HG03045 (cell line): ENCODE measurements around the gene SMYD3.

Source experiments
- ATAC-seq: cut with Tn5 transposase; IDR thresholded peaks from one replicate; pipeline ENCODE4 v1.9.1; 2021; ENCODE audit warnings: mild to moderate bottlenecking, moderate library complexity; ENCODE audit not compliant: unreplicated experiment

Gene SMYD3

DNA sequence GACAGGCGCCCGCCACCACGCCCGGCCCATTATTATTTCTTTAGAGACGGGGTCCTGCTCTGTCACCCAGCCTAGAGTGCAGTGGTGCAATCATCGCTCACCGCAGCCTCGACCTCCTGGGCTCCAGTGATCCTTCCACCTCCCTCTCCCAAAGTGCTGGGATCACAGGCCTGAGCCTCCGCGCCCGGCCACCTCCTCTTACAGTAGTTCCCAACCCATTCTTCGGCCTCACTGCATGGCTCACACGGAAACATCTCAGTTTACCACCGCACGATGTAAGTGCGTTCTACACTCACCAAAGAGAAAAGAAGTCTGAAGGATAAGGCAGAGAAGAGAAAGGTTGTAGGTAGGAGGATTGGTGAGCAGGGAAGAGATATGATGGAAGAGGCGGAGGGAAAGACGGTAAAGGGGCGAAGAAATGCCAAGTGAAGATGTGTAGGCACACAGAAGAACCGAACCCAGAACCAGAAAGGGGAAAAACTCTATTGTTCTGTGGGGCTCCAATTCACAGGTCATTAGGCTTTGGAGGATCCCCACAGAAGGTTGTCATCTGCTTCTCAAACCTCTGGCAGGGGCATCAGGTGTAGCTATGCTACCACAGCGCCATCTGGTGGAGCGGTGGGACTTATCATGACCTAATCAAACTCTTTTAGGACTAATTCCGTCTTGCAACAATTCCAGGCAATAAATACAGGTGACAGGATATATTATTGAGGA, 504.2 kb downstream of the SMYD3 start:
- ATAC-seq = peak; percentile 72

DNA sequence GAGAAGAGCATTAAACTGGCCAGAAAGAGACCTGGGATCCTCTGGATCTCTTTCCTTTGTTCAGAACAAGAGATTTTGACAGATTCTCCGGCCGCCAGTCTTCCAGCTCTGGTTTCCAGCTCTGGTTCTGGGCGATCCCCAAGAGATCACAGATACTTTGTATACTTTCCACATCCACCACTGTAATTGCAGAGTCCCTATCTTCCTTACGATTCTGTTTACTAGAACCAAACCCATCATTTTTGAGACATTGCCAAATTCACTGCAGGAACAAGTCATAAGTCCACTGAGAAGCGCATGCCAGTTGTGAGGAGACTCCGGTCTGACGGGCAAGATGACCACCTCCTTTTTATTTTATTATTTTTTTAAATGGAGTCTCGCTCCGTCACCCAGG, 505.2 kb downstream of the SMYD3 start:
- ATAC-seq = no peak

- no peak for ATAC-seq
Observed at GRCh38 chr1:246001142-246001836, 505.8 kb downstream of the SMYD3 start.

- ATAC-seq = no peak
Observed at GRCh38 chr1:246000638-246001015, 506.5 kb downstream of the SMYD3 start.

DNA sequence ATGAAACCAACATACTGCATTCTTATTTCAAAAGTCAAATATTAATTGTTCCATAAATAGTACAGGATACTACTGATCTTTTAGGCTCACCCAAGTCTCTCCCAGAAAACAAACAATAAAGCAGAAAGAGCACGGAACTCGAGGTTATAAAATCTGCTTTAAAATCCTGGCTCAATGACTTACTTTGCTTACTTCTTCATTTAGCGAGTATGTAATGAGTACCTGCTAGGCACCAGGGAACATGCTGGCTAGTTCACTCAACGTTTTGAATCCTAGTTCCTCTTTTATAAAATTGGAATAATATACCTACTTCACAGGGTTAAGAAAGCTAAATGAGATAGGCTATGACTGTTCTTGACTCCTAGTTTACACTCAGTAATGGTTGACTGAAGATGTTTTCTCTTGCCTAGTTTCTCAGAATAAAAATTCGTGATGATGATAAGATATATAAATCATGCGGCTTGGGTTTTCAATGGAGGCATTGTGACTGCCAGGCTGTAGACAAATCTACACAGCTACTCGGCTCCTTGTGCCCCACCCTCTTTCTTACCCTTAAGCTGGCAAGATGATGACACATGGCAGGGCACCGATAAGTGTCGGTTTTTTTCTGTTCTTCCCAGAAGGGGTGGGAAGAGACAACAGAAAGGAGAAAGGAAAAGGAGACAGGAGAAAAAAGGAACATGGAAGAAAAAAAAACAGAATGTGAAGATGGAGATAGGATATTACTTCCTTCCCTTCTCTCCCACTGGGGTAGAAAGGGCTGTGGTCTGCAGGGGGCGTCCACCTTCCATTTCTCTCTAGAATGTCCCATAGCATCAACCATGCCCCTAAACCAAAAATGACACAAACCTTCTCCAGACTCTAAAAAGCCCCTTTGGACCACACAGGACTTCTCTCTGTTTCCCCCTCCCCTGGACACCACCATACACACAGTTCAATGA, 507.1 kb downstream of the SMYD3 start:
- peak; percentile 51 for ATAC-seq

DNA sequence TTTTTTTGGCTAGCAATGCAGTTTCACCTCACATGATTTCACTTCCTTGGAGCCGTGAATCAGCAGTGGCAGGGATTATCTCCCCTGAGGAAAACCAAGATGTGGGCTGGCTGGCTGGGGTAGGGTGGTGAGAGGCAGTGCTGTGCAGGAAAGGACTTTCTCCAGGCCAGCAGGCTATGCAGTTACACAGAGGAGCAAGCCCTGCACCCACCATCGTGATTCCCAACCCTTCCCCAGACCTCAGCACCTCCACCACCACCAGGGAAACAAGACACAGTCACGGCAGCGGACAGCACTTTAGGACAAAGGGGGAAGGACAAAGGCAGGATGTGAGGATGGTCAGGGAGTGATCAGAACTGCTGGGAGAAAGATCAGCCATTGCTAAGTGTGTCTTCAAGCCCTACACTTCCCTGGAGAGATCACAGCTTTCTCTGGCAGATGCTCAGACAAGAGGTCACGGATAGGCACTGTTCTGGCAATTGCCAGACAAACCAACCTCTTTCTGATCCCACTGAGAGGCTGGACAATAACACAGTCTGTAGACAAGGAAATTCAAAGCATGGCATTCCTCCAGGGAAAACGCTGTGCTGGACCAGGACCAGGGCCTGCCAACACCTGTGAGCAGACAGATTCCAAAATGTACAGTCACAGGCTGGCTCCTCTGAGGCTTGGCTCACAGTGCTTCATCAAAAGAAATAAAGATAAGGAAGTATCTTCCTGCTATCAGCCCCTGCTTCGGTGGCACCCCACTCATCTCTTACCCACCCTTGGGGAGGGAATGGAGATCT, 509.4 kb downstream of the SMYD3 start:
- no peak for ATAC-seq

DNA sequence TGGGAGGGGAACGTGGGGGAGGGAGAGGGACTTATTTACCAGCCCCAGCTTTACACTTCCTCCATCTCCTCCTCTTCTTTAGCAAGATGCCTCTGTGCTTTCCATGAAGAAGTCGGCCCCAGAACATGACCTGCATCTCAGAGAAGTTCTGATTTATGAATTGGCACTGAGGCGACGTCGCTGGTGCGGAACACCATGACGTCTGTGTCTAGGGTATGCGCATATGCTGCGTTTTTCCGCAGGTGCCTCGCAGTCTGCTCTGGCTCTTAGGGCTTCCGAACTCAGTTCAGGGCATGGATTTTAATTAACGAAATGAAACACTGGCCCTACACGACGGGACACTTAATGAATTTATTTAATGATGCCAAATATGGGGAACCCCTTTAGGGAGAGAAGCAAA, 510.3 kb downstream of the SMYD3 start:
- ATAC-seq = no peak

DNA sequence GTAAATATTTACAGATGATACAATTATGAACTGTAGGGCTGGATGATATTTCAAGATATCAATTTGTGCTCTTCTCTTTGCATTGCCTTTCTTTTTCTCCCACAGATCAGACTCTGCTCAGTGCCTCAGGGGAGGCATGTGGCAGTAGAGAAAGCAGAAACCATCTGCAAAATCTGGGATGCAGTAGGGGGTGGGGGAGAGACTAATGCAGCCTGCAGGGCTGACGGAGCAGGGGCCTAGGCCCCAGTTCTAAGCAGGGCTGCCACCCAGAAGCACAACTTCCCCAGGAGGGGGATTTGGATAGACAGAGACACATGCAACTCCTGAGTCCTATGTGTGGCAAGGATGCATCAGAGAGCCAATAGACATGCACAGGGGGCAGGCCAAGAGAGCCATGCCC, 511.6 kb downstream of the SMYD3 start:
- ATAC-seq = no peak

GRCh38 chr1:245991266-245991665, 515.8 kb downstream of the SMYD3 start:
- ATAC-seq = no peak

DNA sequence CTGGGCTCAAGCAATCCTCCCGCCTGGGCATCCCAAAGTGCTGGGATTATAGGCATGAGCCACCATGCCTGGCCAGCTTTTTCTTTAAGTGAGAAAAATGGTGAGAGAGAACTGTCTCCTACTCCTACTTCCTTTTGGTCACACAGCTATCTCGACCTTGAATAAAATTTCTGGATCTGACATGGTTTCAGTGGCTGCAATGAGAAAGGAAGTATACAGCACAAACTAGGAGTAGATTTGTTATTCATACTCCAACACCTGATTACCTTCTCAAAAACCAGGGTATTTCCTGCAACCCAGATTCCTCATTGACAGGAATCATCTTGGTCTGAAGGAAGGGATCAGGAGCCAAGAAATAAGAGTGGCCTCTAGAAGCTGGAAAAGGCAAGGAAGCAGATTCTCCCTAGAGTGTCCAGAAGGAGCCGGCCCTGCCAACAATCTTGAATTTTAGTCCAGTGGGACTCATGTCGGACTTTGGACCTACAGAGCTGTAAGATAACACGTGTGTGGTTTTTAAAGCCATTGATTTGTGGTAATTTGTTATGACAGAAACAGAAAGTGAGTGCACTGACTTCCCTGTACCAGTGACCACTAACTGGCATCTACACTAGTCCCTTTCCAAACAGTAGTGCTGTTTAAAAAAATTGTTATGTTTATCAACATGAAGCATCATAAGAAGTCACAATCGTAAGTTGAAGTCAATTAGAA, 516.6 kb downstream of the SMYD3 start:
- ATAC-seq = no peak

- no peak for ATAC-seq
Observed at GRCh38 chr1:245988393-245989078, 518.5 kb downstream of the SMYD3 start.

DNA sequence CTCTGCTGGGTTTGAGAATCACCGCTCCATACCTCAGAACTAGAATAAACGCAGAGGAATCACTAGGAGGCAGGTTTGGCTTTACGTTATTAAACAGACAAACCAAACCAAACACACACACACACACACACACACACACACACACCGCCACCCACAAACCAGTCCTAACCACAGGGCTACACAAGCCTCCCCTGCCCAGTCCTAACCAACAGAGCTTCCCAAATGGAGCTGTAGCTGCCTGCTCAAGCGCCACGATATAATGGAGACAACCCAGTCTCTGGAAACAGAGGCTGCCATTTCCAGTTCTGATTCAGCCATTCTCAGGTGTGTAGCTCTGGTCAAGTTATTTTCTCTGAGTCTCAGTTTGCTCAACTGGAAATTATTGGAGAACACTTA, 519.1 kb downstream of the SMYD3 start:
- no peak for ATAC-seq

DNA sequence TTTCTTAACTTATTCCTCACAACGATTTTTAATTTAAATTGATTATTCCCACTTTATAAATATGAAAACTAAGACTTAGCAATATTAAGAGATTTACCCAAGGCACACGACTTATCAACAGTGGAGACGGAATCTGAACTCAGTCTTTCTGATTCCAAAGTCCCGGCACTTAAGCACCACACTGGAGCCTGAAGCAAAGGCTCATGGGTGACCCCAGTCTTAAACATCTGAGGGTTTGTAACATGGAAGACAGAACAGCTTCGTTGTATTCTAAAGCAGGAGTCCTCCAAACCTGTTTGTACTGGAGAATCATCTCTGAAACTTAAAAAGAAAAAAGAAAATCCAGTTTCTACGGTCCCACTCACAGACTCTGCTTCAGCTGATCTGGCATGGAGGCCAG, 519.5 kb downstream of the SMYD3 start:
- no peak for ATAC-seq

DNA sequence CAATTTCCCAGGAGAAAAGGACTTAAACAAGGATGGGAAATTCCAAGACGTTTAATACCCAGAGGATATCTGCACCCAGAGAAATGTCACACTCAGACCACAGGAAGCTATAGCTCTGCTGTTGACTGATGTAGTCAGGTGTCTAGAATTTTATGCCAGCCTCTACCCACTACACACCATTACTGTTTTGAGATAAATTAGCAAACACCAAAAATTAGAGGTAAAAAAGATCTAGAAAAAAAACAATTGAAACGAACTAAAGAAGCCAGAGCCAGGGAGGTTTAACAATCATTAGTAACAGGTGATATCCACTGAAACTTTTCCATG, 519.9 kb downstream of the SMYD3 start:
- ATAC-seq = no peak

DNA sequence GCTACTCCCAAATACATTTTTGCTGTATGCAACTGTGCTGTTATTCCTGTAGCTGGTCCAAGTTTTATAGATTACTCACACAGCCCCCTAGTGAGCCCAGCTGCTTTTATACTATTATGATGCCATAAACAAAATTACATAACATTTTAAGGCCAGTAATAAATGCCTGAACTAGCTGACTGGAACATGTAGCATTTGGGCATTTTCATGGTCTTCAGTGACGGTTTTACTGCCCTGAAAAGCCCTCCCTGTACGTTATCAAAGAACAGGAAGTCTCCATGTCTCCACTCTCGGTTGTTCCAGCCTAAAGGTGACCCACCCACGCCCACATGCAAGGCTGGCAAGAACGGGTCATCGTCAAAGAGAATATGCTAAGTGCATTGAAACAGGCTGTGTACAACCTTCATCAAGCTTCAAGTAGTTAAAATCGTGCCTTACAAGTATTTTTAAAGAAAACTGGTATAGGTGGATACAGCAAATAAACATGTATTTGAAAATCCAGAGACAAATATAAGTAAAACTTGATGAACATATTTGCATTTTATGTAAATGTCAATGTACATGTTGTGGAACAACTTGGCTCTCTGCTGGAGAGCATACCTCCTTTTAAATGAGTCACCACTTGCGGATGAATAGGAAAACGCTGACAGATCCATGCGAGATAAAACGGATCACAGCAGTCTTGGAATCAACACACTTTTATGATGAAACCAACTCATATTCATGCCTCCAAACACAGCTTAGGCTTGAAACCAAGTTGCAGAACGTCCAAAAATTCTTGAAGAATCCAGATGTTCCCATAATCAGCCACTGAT, 520.5 kb downstream of the SMYD3 start:
- no peak for ATAC-seq

GRCh38 chr1:245984390-245985155, 522.5 kb downstream of the SMYD3 start:
- ATAC-seq = no peak

DNA sequence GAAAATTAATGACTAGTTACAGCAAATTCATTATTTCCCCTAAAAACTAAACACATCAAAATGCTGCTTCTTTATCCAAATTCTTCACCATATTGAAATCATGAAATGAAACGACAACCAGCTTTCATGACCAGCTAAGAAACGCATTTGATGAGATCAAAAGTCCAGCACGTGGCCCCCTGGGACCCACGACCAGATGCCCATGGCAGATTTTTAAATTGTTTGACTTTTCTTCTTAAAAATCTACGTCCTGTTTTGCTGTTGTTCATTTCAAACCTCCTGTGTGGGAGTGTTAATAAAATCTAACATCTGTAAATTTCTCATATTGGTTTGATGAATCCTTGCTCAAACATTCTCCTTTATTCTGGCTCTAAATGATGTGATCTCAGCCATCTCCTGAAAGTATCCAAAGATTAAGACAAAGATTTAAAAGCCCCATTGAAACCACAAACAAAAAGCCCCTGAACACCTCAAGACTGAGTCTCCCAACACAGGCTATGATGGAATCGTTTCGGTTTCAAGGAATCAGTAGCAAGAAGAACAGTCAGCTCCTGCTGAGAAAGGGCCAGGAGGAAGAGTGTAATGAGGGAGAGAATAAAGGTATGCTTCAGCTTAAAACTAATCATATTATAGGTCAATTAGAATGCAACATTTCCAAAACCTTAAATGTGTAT, 523.6 kb downstream of the SMYD3 start:
- no peak for ATAC-seq

DNA sequence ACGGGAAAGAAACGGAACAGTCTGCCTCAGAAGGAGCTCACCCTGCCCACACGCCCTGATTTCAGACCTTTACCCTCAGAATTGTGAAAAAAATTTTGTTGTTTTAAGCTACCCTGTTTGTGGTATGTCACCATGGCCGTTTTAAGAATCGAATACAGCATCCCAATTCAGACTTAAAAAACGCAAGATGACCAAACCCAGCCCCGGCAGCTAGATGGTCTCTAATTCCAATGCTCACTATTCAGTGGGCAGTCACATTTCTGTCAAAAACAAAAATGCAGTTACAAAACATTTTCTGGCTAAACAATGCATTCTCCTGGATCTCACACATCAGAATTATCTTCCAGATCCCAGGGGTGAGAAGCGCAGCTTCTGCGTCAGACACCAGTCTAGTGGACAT, 527.5 kb downstream of the SMYD3 start:
- ATAC-seq = no peak
